ENCODE data around the gene NCOR2. TPM values are rescaled to one million over a fixed set of nuclear protein-coding genes. Genes with fewer than 3 reads are reported as not detected.

NCOR2 gene
- total RNA-seq = 143 and 144 TPM in 2 replicates
- long read RNA-seq, partial matches to known transcripts = 0 of 1 reads
- long read RNA-seq, other reads (novel, unspliced or antisense) = 1 of 1 reads

GRCh38 chr12:124566997-124567672 is at the start of gene NCOR2:
Gene NCOR2 (minus strand): TSS chr12:124567612. CDS start chr12:124495251, 72,361 bp downstream.
- Mint-ChIP-seq H3K27me3 (ENCODE audit: low read depth) (peaks cover 7% of the 10 kb centered on the region), H3K27ac (ENCODE audit: unreplicated experiment) (no peak within 1 kb of the TSS), H3K4me1 (peaks cover 39% of the 10 kb centered on the region), H3K9me3 (no peaks in the 10 kb centered on the region), H3K4me3 (peak within 1 kb of the TSS; percentile 89), H3K36me3 (ENCODE audit: low read depth) (no peaks in the 10 kb centered on the region)
- DNase-seq (ENCODE audit: low read depth, low spot score) = peak; percentile 39
- TF ChIP-seq, protein P1, sequence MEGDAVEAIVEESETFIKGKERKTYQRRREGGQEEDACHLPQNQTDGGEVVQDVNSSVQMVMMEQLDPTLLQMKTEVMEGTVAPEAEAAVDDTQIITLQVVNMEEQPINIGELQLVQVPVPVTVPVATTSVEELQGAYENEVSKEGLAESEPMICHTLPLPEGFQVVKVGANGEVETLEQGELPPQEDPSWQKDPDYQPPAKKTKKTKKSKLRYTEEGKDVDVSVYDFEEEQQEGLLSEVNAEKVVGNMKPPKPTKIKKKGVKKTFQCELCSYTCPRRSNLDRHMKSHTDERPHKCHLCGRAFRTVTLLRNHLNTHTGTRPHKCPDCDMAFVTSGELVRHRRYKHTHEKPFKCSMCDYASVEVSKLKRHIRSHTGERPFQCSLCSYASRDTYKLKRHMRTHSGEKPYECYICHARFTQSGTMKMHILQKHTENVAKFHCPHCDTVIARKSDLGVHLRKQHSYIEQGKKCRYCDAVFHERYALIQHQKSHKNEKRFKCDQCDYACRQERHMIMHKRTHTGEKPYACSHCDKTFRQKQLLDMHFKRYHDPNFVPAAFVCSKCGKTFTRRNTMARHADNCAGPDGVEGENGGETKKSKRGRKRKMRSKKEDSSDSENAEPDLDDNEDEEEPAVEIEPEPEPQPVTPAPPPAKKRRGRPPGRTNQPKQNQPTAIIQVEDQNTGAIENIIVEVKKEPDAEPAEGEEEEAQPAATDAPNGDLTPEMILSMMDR (conservative IDR thresholded peaks at IDR 0.05) = peak; percentile 31

- H3K36me3 Mint-ChIP-seq (ENCODE audit: low read depth) = no peaks in the 10 kb centered on the region
- no peak for DNase-seq (ENCODE audit: low read depth, low spot score)
- H3K9me3 Mint-ChIP-seq = peaks cover 4% of the 10 kb centered on the region
- H3K27me3 Mint-ChIP-seq (ENCODE audit: low read depth) = peaks cover 6% of the 10 kb centered on the region
- TF ChIP-seq, protein P1 (conservative IDR thresholded peaks at IDR 0.05) = no peak
- no peak overlapping the region for H3K4me3 Mint-ChIP-seq
- H3K27ac Mint-ChIP-seq (ENCODE audit: unreplicated experiment) = no peak overlapping the region
- H3K4me1 Mint-ChIP-seq = no peaks in the 10 kb centered on the region
Observed at GRCh38 chr12:124616394-124617221, 49.2 kb upstream of the NCOR2 start.

GRCh38 chr12:124614512-124615292 is 47.3 kb upstream of the NCOR2 start:
- Mint-ChIP-seq H3K9me3 (peaks cover 4% of the 10 kb centered on the region), H3K4me3 (no peak overlapping the region), H3K36me3 (ENCODE audit: low read depth) (no peaks in the 10 kb centered on the region), H3K4me1 (no peaks in the 10 kb centered on the region), H3K27ac (ENCODE audit: unreplicated experiment) (no peak overlapping the region), H3K27me3 (ENCODE audit: low read depth) (peaks cover 6% of the 10 kb centered on the region)
- TF ChIP-seq, protein P1 (conservative IDR thresholded peaks at IDR 0.05) = no peak
- DNase-seq (ENCODE audit: low read depth, low spot score) = no peak

DNA sequence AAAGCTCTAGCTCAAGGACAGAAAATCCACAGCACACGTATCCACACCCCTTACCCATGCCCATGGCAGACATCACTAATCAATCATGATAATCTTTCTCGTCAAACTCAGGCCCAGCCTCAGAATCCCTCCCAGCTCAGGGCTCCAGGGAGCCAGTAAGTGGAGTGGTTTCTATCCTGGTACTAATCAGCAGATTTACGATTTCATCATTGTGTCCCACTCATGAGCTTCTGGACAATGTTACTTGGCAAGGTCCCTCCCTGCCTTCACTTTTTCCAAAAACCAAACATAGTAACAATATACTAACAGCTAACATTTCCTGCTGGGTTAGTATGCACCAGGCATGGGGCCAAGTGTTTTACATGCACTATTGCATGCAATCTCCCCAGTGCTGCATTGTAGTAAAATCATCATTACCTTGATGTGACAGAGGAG is 45.8 kb upstream of the NCOR2 start:
- Mint-ChIP-seq H3K27ac (ENCODE audit: unreplicated experiment) (no peak overlapping the region), H3K4me1 (peaks cover 7% of the 10 kb centered on the region), H3K9me3 (no peaks in the 10 kb centered on the region), H3K27me3 (ENCODE audit: low read depth) (peaks cover 2% of the 10 kb centered on the region), H3K36me3 (ENCODE audit: low read depth) (no peaks in the 10 kb centered on the region), H3K4me3 (no peak overlapping the region)
- TF ChIP-seq, protein P1 (conservative IDR thresholded peaks at IDR 0.05) = no peak
- DNase-seq (ENCODE audit: low read depth, low spot score) = no peak

GRCh38 chr12:124612410-124612680 is 44.9 kb upstream of the NCOR2 start:
- Mint-ChIP-seq H3K36me3 (ENCODE audit: low read depth) (no peaks in the 10 kb centered on the region), H3K4me3 (no peak overlapping the region), H3K9me3 (no peaks in the 10 kb centered on the region), H3K27ac (ENCODE audit: unreplicated experiment) (no peak overlapping the region), H3K4me1 (peaks cover 10% of the 10 kb centered on the region), H3K27me3 (ENCODE audit: low read depth) (peaks cover 2% of the 10 kb centered on the region)
- no peak for DNase-seq (ENCODE audit: low read depth, low spot score)
- TF ChIP-seq, protein P1 (conservative IDR thresholded peaks at IDR 0.05) = no peak

Data from neural crest cell (in vitro differentiated cells).